ENCODE data around the gene PFDN4. TPM values are rescaled to one million over a fixed set of nuclear protein-coding genes. Genes with fewer than 3 reads are reported as not detected.

PFDN4 gene
- total and polyA plus RNA-seq, 2 of the 13 experiments (the other 11 are each of a cell fraction or from before 2014, with no cell fraction given) = 59.8 to 227 TPM

- peak; percentile 47 for TF ChIP-seq ZNF574 (CRISPR knock-in tag; IDR thresholded peaks at IDR 0.05)
- TF ChIP-seq ATF7 (IDR thresholded peaks at IDR 0.05) = no peak
- TF ChIP-seq ATF7 (CRISPR knock-in tag; IDR thresholded peaks at IDR 0.05) = no peak
- TF ChIP-seq ZNF138 (CRISPR knock-in tag; IDR thresholded peaks at IDR 0.05; ENCODE audit: low read depth) = no peak
- TF ChIP-seq ZNF512 (CRISPR knock-in tag; IDR thresholded peaks at IDR 0.05) = no peak
- TF ChIP-seq NFKB2 (CRISPR knock-in tag; IDR thresholded peaks at IDR 0.05; ENCODE audit: borderline replicate concordance) = no peak; the same call in none of the 2 replicates
- no peak for TF ChIP-seq ZNF564 (CRISPR knock-in tag; IDR thresholded peaks at IDR 0.05)
- TF ChIP-seq SUZ12 (IDR thresholded peaks at IDR 0.05; ENCODE audit: low read depth, low read length) = no peak
- TF ChIP-seq ZNF317 (CRISPR knock-in tag; IDR thresholded peaks at IDR 0.05) = no peak
- TF ChIP-seq SP140L (CRISPR knock-in tag; IDR thresholded peaks at IDR 0.05; ENCODE audit: borderline replicate concordance) = no peak
- TF ChIP-seq THAP11 (CRISPR knock-in tag; IDR thresholded peaks at IDR 0.05) = no peak
- TF ChIP-seq JUNB (CRISPR knock-in tag; IDR thresholded peaks at IDR 0.05; ENCODE audit: borderline replicate concordance) = no peak
- no peak for TF ChIP-seq RNF219 (CRISPR knock-in tag; IDR thresholded peaks at IDR 0.05)
- no peak for TF ChIP-seq DMAP1 (CRISPR knock-in tag; IDR thresholded peaks at IDR 0.05)
- no peak for TF ChIP-seq HIVEP1 (CRISPR knock-in tag; IDR thresholded peaks at IDR 0.05)
- no peak for TF ChIP-seq SETDB1 (CRISPR knock-in tag; IDR thresholded peaks at IDR 0.05; ENCODE audit: borderline replicate concordance)
- no peak for TF ChIP-seq ZNF615 (CRISPR knock-in tag; IDR thresholded peaks at IDR 0.05; ENCODE audit: borderline replicate concordance)
- no peak for TF ChIP-seq ZNF224 (CRISPR knock-in tag; IDR thresholded peaks at IDR 0.05)
- TF ChIP-seq PLSCR1 (CRISPR knock-in tag; IDR thresholded peaks at IDR 0.05; ENCODE audit: borderline replicate concordance) = no peak
- no peak for TF ChIP-seq CBX2 (IDR thresholded peaks at IDR 0.05; ENCODE audit: low read depth, low read length)
- no peak for TF ChIP-seq CBX2 (CRISPR knock-in tag; IDR thresholded peaks at IDR 0.05; ENCODE audit: low read depth)
- no peak for TF ChIP-seq TAF15 (IDR thresholded peaks at IDR 0.05; ENCODE audit: low read depth, low read length, poor library complexity, severe bottlenecking)
- TF ChIP-seq ZNF772 (CRISPR knock-in tag; IDR thresholded peaks at IDR 0.05) = no peak; the same call in 1 of the 2 replicates
- no peak for TF ChIP-seq ZNF496 (CRISPR knock-in tag; IDR thresholded peaks at IDR 0.05; ENCODE audit: insufficient replicate concordance)
These were observed 34.0 kb upstream of the PFDN4 start, which contains the start of gene CYP24A1 (continued) for GRCh38 chr20:54173653-54174456.
